ENCODE measurements around the gene MYH2.
"Not testable (repeated sequence)": the region's sequence is repeated elsewhere in the genome, so short reads cannot be mapped to it uniquely, and the experiment has no call there.

Gene MYH2

GRCh38 chr17:10549096-10549842, at the start of gene MYH2:
Gene MYH2, minus strand, starts transcription at chr17:10549658. Its CDS starts 1,738 bp downstream, at chr17:10547920.
- DNase-seq (ENCODE audit: low read depth) = no peak

GRCh38 chr17:10598621-10599020, 49.2 kb upstream of the MYH2 start:
- DNase-seq (ENCODE audit: low read depth) = no peak

- DNase-seq (ENCODE audit: low read depth) = no peak
Observed at GRCh38 chr17:10589553-10590145, 40.2 kb upstream of the MYH2 start.

- no peak for DNase-seq (ENCODE audit: low read depth)
Observed at GRCh38 chr17:10585529-10585928, 36.1 kb upstream of the MYH2 start.

GRCh38 chr17:10583834-10584233, 34.4 kb upstream of the MYH2 start:
- DNase-seq (ENCODE audit: low read depth) = no peak

GRCh38 chr17:10579270-10579669, 29.8 kb upstream of the MYH2 start:
- no peak for DNase-seq (ENCODE audit: low read depth)

GRCh38 chr17:10574324-10574723, 24.9 kb upstream of the MYH2 start:
- DNase-seq (ENCODE audit: low read depth) = no peak

- DNase-seq (ENCODE audit: low read depth) = no peak
Observed at GRCh38 chr17:10563991-10564660, 14.7 kb upstream of the MYH2 start.

GRCh38 chr17:10558049-10558448, 8.6 kb upstream of the MYH2 start:
- DNase-seq (ENCODE audit: low read depth) = no peak

GRCh38 chr17:10557422-10557821, 8.0 kb upstream of the MYH2 start:
- DNase-seq (ENCODE audit: low read depth) = no peak

GRCh38 chr17:10556301-10557005, 7.0 kb upstream of the MYH2 start:
- DNase-seq (ENCODE audit: low read depth) = no peak

- DNase-seq (ENCODE audit: low read depth) = no peak
Observed at GRCh38 chr17:10550014-10550413, 556 bp upstream of the MYH2 start.

- no peak for DNase-seq (ENCODE audit: low read depth)
Observed at GRCh38 chr17:10547351-10547750, 2.1 kb downstream of the MYH2 start.

GRCh38 chr17:10543486-10543885, 6.0 kb downstream of the MYH2 start:
- not testable (repeated sequence) for DNase-seq (ENCODE audit: low read depth)

GRCh38 chr17:10541179-10541578, 8.3 kb downstream of the MYH2 start:
- DNase-seq (ENCODE audit: low read depth) = not testable (repeated sequence)

- DNase-seq (ENCODE audit: low read depth) = no peak
Observed at GRCh38 chr17:10532026-10532425, 17.4 kb downstream of the MYH2 start.

- DNase-seq (ENCODE audit: low read depth) = no peak
Observed at GRCh38 chr17:10527419-10527818, 22.0 kb downstream of the MYH2 start.

GRCh38 chr17:10526517-10526916, 22.9 kb downstream of the MYH2 start:
- DNase-seq (ENCODE audit: low read depth) = no peak

- DNase-seq (ENCODE audit: low read depth) = no peak
Observed at GRCh38 chr17:10523064-10523463, 26.4 kb downstream of the MYH2 start.

- DNase-seq (ENCODE audit: low read depth) = no peak
Observed at GRCh38 chr17:10521949-10522348, 27.5 kb downstream of the MYH2 start.

- DNase-seq (ENCODE audit: low read depth) = no peak
Observed at GRCh38 chr17:10518271-10519037, 31.0 kb downstream of the MYH2 start, which contains the start of gene MYH1. Gene MYH1, minus strand, starts transcription at chr17:10518542. Its CDS starts 1,900 bp downstream, at chr17:10516642.

- DNase-seq (ENCODE audit: low read depth) = no peak
Observed at GRCh38 chr17:10516638-10517037, 32.8 kb downstream of the MYH2 start.
